Measurements from ENCODE around the gene TGFB1I1. TPM values are rescaled to one million over a fixed set of nuclear protein-coding genes. Genes with fewer than 3 reads are reported as not detected.

The TGFB1I1 gene
- total RNA-seq, 2 donors from 2014 or later, result 2.7 to 5.6 TPM

DNA sequence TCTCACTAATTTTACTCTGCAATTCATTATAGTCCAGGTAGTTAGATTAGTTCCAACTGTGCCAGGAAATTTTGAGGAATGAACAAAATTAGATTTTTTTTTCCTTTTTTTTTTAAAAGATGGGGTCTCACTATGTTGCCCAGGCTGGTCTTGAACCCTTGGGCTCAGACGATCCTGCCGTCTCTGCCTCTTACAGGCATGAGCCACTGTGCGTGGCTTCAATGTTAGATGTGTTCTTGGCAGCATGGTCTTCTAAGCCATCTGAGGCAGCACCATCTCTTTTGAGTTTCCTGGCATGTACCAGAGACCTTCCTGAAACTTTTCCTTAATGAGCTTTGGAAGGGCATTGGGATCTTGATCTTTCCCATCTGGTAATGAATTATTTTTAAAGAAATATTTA lies 53.2 kb downstream of the TGFB1I1 start:
- no peaks in the 10 kb centered on the region for H3K9me3 Mint-ChIP-seq
- H3K36me3 Mint-ChIP-seq (ENCODE audit: low read depth), result no peaks in the 10 kb centered on the region
- H3K4me3 Mint-ChIP-seq, result no peak overlapping the region
- no peaks in the 10 kb centered on the region for H3K4me1 Mint-ChIP-seq
- ATAC-seq (replicated peaks), result no peak
- H3K27ac Mint-ChIP-seq, result no peak overlapping the region
- H3K27me3 Mint-ChIP-seq, result peaks cover 20% of the 10 kb centered on the region

Other genes starting within 250 kb of the TGFB1I1 start
- gene ITGAM, start 212.2 kb upstream of the TGFB1I1 start, total RNA-seq, result 1 to 10 TPM; 4.9 to 6.4 TPM
- 10 to 100 TPM; 25.5 to 50.4 TPM for gene ITGAX, start 117.0 kb upstream of the TGFB1I1 start, total RNA-seq
- not detected for gene ITGAD, start 78.8 kb upstream of the TGFB1I1 start, total RNA-seq
- not detected for gene COX6A2, start 43.8 kb upstream of the TGFB1I1 start, total RNA-seq
- gene ZNF843, start 29.4 kb upstream of the TGFB1I1 start, total RNA-seq, result under 1 TPM; 0.09 to 0.37 TPM
- 10 to 100 TPM; 11.9 to 17.9 TPM for gene ARMC5, start 12.7 kb upstream of the TGFB1I1 start, total RNA-seq
- 1 to 10 TPM in 1 of 2 donors, under 1 TPM in 1; 0.50 to 1.2 TPM for gene SLC5A2, start 11.0 kb downstream of the TGFB1I1 start, total RNA-seq
- gene RUSF1, start 36.2 kb downstream of the TGFB1I1 start, total RNA-seq, result 10 to 100 TPM; 32.3 to 52.4 TPM
- gene AHSP, start 55.7 kb downstream of the TGFB1I1 start, total RNA-seq, result not detected

Data from activated T-helper 17 cell treated with anti-CD3 and anti-CD28 coated beads, Interleukin-2, amount 50 U/mL, for 72 hours (primary cell).